Dendritic cell treated with granulocyte-macrophage colony-stimulating factor and Interleukin-4, amounts not matched to agents 40 ng/mL and 50 ng/mL, for 4 days (primary cell): ENCODE results near the gene SDS.

Experiments
- H3K27ac Mint-ChIP-seq: one replicate; pipeline ENCODE4 v1.8.0; 2022; ENCODE audit warnings: mild to moderate bottlenecking, mixed read lengths
- H3K27me3 Mint-ChIP-seq: one replicate; pipeline ENCODE4 v1.8.0; 2022; ENCODE audit warnings: mild to moderate bottlenecking, mixed read lengths
- H3K36me3 Mint-ChIP-seq: one replicate; pipeline ENCODE4 v1.8.0; 2022; ENCODE audit warnings: low read depth, mixed read lengths
- H3K4me1 Mint-ChIP-seq: one replicate; pipeline ENCODE4 v1.8.0; 2022; ENCODE audit warnings: low read depth, mixed read lengths
- H3K4me3 Mint-ChIP-seq: one replicate; pipeline ENCODE4 v1.8.0; 2022; ENCODE audit warnings: mild to moderate bottlenecking, moderate library complexity, mixed read lengths
- H3K9me3 Mint-ChIP-seq: one replicate; pipeline ENCODE4 v1.8.0; 2022; ENCODE audit warnings: mixed read lengths
- intact Hi-C: fragments of 100-400 bp; cut with micrococcal nuclease; formaldehyde crosslinking; loops from one replicate; pipeline ENCODE4 v1.15.0; 2022

SDS gene

GRCh38 chr12:113403435-113404415 lies at the start of gene SDS:
TSS of gene SDS (minus strand) at chr12:113403887. CDS start at chr12:113399708, 4,179 bp downstream.
- Mint-ChIP-seq H3K4me1 (peaks cover 50% of the 10 kb centered on the region), H3K9me3 (no peaks in the 10 kb centered on the region), H3K4me3 (peak within 1 kb of the TSS; percentile 65), H3K27ac (peak within 1 kb of the TSS; percentile 80), H3K27me3 (peaks cover 2% of the 10 kb centered on the region), H3K36me3 (no peaks in the 10 kb centered on the region)
- intact Hi-C loops: no loop called here

- no peaks in the 10 kb centered on the region for H3K9me3 Mint-ChIP-seq
- H3K27ac Mint-ChIP-seq: no peak overlapping the region
- no peaks in the 10 kb centered on the region for H3K36me3 Mint-ChIP-seq
- peaks cover 43% of the 10 kb centered on the region for H3K27me3 Mint-ChIP-seq
- H3K4me1 Mint-ChIP-seq: peaks cover 6% of the 10 kb centered on the region
- no peak overlapping the region for H3K4me3 Mint-ChIP-seq
- intact Hi-C loops: no loop called here
Measured at GRCh38 chr12:113453330-113453729, 49.6 kb upstream of the SDS start.

GRCh38 chr12:113452458-113452857 lies 48.8 kb upstream of the SDS start:
- H3K27ac Mint-ChIP-seq: no peak overlapping the region
- H3K4me3 Mint-ChIP-seq: no peak overlapping the region
- no peaks in the 10 kb centered on the region for H3K36me3 Mint-ChIP-seq
- H3K9me3 Mint-ChIP-seq: no peaks in the 10 kb centered on the region
- H3K27me3 Mint-ChIP-seq: peaks cover 44% of the 10 kb centered on the region
- intact Hi-C loops: no loop called here
- H3K4me1 Mint-ChIP-seq: peaks cover 9% of the 10 kb centered on the region

- H3K36me3 Mint-ChIP-seq: no peaks in the 10 kb centered on the region
- H3K4me3 Mint-ChIP-seq: no peak overlapping the region
- peaks cover 7% of the 10 kb centered on the region for H3K9me3 Mint-ChIP-seq
- no peak overlapping the region for H3K27ac Mint-ChIP-seq
- peaks cover 38% of the 10 kb centered on the region for H3K27me3 Mint-ChIP-seq
- peaks cover 15% of the 10 kb centered on the region for H3K4me1 Mint-ChIP-seq
- intact Hi-C loops: no loop called here
Measured at GRCh38 chr12:113449839-113450238, 46.2 kb upstream of the SDS start.

- Mint-ChIP-seq H3K9me3 (peaks cover 7% of the 10 kb centered on the region), H3K27me3 (peaks cover 37% of the 10 kb centered on the region), H3K36me3 (no peaks in the 10 kb centered on the region), H3K4me1 (peaks cover 17% of the 10 kb centered on the region), H3K4me3 (no peak overlapping the region), H3K27ac (no peak overlapping the region)
- intact Hi-C loops: no loop called here
Measured at GRCh38 chr12:113449299-113449698, 45.6 kb upstream of the SDS start.

GRCh38 chr12:113448873-113449272 lies 45.2 kb upstream of the SDS start:
- Mint-ChIP-seq H3K4me1 (peaks cover 17% of the 10 kb centered on the region), H3K27me3 (peaks cover 34% of the 10 kb centered on the region), H3K9me3 (peaks cover 7% of the 10 kb centered on the region), H3K27ac (no peak overlapping the region), H3K4me3 (no peak overlapping the region), H3K36me3 (no peaks in the 10 kb centered on the region)
- intact Hi-C loops: no loop called here

GRCh38 chr12:113445544-113446171 lies 42.0 kb upstream of the SDS start:
- H3K4me3 Mint-ChIP-seq: no peak overlapping the region
- H3K4me1 Mint-ChIP-seq: peaks cover 17% of the 10 kb centered on the region
- peaks cover 32% of the 10 kb centered on the region for H3K27me3 Mint-ChIP-seq
- intact Hi-C loops: no loop called here
- no peak overlapping the region for H3K27ac Mint-ChIP-seq
- H3K9me3 Mint-ChIP-seq: peaks cover 7% of the 10 kb centered on the region
- no peaks in the 10 kb centered on the region for H3K36me3 Mint-ChIP-seq

- peaks cover 8% of the 10 kb centered on the region for H3K4me1 Mint-ChIP-seq
- H3K9me3 Mint-ChIP-seq: peaks cover 7% of the 10 kb centered on the region
- peaks cover 26% of the 10 kb centered on the region for H3K27me3 Mint-ChIP-seq
- intact Hi-C loops: no loop called here
- H3K36me3 Mint-ChIP-seq: no peaks in the 10 kb centered on the region
- H3K4me3 Mint-ChIP-seq: no peak overlapping the region
- no peak overlapping the region for H3K27ac Mint-ChIP-seq
Measured at GRCh38 chr12:113443030-113443539, 39.4 kb upstream of the SDS start.

GRCh38 chr12:113440947-113441782 lies 37.5 kb upstream of the SDS start:
- H3K27me3 Mint-ChIP-seq: peaks cover 16% of the 10 kb centered on the region
- H3K9me3 Mint-ChIP-seq: peaks cover 7% of the 10 kb centered on the region

GRCh38 chr12:113440336-113440735 lies 36.6 kb upstream of the SDS start:
- Mint-ChIP-seq H3K4me3 (no peak overlapping the region), H3K9me3 (peaks cover 5% of the 10 kb centered on the region), H3K4me1 (peaks cover 7% of the 10 kb centered on the region), H3K27ac (no peak overlapping the region), H3K36me3 (no peaks in the 10 kb centered on the region), H3K27me3 (peaks cover 15% of the 10 kb centered on the region)
- intact Hi-C loops: no loop called here

More at GRCh38 chr12:113440947-113441782, 37.5 kb upstream of the SDS start:
- Mint-ChIP-seq H3K36me3 (no peaks in the 10 kb centered on the region), H3K4me1 (peaks cover 8% of the 10 kb centered on the region), H3K27ac (no peak overlapping the region), H3K4me3 (no peak overlapping the region)
- intact Hi-C loops: no loop called here

GRCh38 chr12:113439606-113440030 lies 35.9 kb upstream of the SDS start:
- Mint-ChIP-seq H3K27me3 (peaks cover 15% of the 10 kb centered on the region), H3K27ac (no peak overlapping the region), H3K4me1 (no peaks in the 10 kb centered on the region), H3K36me3 (no peaks in the 10 kb centered on the region), H3K4me3 (no peak overlapping the region), H3K9me3 (no peaks in the 10 kb centered on the region)
- intact Hi-C loops: no loop called here

- intact Hi-C loops: no loop called here
- no peak overlapping the region for H3K4me3 Mint-ChIP-seq
- H3K27ac Mint-ChIP-seq: no peak overlapping the region
- no peaks in the 10 kb centered on the region for H3K4me1 Mint-ChIP-seq
- H3K27me3 Mint-ChIP-seq: peaks cover 15% of the 10 kb centered on the region
- H3K9me3 Mint-ChIP-seq: no peaks in the 10 kb centered on the region
- no peaks in the 10 kb centered on the region for H3K36me3 Mint-ChIP-seq
Measured at GRCh38 chr12:113439301-113439597, 35.6 kb upstream of the SDS start.

GRCh38 chr12:113438523-113439300 lies 35.0 kb upstream of the SDS start:
- Mint-ChIP-seq H3K9me3 (no peaks in the 10 kb centered on the region), H3K27me3 (peaks cover 14% of the 10 kb centered on the region), H3K4me3 (no peak overlapping the region), H3K4me1 (no peaks in the 10 kb centered on the region), H3K27ac (no peak overlapping the region), H3K36me3 (no peaks in the 10 kb centered on the region)
- intact Hi-C loops: no loop called here
